GM18505 (cell line): Measurements from ENCODE around the gene PIK3R5.
"Not testable (repeated sequence)": the region's sequence is repeated elsewhere in the genome, so short reads cannot be mapped to it uniquely, and the experiment has no call there.

Source experiments
- ATAC-seq: cut with Tn5 transposase; IDR thresholded peaks from one replicate; pipeline ENCODE4 v1.9.1; 2021; ENCODE audit not compliant: unreplicated experiment
- POLR2A ChIP-seq: IDR thresholded peaks from 4 replicates; pipeline ENCODE4 v1.6.1; 2011; ENCODE audit warnings: borderline replicate concordance; ENCODE audit not compliant: insufficient read depth, insufficient read length; ENCODE audit errors: extremely low read depth

The PIK3R5 gene

DNA sequence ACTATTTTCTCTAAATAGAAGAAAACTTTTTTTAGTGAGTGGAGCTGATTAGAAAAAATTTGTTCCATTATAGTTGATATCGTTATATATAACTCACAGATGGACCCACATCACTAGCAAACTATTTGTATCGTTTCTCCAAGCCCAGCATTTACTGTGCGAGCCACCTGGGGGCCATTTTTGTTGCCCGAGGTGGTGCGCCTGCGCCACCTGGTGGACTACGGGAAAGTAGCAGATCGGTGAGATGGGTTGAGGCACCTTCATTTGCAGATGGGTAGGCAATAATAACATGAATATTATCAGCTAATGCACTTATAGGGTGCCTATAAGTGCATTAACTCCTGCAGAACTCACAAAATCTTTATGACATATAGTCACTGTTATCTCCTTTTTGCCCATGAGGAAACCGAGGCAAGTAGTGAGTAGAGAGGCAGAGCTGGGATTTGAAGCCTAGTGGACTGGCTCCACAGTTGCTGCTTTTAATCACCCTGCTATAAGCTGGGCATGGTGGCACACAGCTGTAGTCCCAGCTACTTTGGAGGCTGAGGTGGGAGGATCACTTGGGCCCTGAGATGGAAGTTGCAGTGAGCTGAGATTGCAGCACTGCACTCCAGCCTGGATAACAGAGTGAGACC lies 32.6 kb upstream of the PIK3R5 start:
- no peak for ATAC-seq

DNA sequence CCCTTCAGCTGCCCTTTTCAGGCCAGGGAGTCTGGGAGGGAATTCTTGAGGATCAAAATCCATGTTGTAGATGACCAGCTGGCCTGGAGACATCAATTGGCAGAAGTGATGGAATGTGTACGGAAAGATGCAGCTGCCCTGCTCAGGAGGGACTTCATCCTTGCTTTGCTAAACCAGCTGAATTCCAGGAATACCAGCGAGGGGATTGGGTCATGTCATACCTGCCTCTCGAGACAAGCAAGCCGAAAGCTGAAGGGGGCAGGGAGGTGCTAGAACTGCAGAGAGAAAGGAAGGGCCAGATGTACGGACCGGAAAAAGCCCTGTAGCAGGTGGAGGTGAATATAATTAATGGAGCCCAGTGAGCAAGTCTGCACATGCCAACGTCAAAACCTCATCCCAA lies 30.2 kb upstream of the PIK3R5 start:
- TF ChIP-seq POLR2A, result no peak

More for the DNA sequence above, 32.6 kb upstream of the PIK3R5 start:
- no peak for TF ChIP-seq POLR2A

DNA sequence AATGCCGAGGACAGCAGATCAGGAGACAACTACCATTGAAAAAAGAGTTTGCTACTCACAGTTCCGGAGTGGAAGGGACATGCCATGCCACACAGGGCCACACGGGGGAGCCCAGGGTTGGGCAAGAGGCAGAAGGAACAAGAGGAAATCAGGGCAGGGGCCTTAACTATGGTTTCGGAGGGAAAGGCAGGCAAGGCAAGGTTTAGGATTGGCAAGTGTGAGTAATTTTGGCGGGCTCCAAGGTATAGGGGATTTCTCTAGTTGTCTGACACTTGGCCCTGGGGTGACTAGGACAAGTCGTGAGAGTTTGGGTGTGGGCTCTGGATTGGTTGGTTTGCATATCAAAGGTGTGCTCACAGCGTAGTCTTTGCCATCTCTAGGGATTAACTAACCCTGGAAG lies 28.8 kb upstream of the PIK3R5 start:
- ATAC-seq, result no peak
- TF ChIP-seq POLR2A, result no peak

More for the DNA sequence above, 30.2 kb upstream of the PIK3R5 start:
- no peak for ATAC-seq

DNA sequence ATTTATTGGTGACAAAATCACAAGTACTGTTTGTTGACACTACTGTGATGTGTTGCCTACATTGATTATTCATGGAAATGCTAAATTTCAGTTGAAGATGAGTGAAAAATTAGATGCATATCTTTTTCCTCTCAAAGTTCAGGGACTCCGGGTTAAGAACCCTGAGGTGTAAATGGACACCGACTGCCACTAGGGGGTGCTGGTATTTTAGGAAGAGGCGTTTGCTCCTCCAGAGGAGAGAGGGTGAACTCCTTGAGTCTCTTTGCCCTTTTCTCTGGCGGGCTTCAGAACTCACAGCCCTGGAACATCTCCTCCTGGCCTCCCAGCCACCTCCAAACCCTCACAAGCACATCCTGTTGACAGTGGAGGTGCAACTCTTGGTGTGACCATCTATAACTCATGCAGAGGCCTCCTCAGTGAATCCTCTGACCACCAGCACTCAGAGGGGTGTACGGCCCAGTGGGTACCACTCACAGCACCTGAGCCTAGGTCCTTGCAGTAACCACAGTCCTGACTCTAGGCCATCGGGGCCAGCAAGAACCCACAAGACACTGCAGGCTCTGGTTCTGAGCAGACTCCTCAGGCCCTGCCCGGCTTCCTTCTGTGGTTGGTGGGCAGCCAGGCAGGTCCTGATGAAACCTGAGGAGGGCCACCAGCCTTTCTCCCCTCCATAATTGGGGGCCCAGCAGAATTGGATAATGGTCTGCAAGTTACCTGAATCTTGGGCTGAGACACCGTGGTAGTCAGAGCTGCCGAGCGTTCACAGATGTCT lies 26.2 kb upstream of the PIK3R5 start:
- no peak for TF ChIP-seq POLR2A
- no peak for ATAC-seq

DNA sequence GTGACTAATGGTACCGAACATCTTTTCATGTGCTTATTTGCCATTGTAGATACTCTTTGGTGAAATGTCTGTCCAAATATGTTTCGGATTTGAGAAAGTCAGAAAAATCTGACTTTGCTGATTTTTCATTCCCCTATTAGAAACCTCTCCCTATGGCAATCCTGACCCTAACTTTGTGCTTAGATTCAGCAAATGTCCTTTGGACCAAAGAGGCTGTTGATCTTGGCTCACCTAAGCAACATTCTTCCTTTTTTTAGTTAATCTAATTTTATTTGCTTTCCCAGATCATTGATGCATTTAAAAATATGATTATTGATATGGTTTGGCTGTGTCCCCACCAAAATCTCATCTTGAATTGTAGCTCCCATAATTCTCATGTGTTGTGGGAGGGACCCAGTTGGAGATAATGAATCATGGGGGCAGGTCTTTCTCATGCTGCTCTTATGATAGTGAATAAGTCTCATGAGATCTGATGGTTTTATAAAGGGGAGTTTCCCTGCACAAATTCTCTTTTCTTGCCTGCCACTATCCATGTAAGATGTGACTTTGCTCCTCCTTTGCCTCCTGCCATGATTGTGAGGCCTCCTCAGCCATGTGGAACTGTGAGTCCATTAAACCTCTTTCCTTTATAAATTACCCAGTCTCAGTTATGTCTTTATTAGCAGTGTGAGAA lies 22.9 kb upstream of the PIK3R5 start:
- not testable (repeated sequence) for ATAC-seq

DNA sequence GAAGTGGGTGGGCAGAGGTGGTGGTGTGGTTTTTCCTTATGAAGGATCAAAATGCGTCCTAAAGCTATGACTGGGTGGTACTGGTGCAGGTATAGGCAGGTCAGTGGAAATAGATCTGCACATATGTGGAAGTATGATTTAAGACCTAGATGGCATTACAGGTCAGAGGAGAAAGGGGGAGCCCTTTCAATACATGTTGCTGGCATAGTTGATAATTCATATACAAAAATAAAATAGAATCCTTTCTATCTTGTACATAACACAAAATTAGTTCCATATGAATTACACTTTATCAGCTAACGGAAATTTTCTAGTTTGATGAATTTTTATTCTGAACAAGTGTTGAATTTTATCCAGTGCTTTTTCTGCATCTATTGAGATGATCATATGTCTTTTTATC lies 20.8 kb upstream of the PIK3R5 start:
- ATAC-seq, result no peak
- no peak for TF ChIP-seq POLR2A

DNA sequence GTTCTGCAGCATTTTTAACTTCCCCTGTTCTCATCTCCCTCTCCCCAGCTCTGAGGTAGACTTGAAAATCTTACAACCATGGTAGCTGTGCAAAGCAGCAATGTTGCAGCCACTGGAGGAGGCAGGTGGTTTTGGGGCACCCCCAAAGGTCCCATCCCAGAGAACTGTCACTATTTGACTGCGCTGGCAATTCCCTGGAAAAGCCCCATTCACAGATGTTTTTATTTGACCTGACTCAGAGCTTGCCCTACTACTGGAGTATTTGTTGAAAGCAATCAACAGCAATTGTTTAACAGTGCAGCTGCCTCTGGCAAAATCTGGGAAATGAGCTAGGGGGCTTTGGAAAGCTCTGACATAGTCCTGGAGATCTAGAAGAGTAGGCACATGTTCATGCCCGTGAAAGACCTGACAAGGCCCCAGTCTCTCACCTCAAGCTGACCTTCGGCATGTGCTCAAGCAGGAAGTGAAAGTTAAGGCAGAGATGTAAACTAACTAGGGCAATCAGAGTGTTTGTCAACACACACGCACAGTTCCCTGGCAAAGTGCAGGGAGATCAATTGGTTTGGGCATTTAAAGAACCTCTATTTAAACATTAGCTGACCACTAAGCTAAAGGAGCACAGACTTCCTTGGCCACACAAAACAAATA lies 19.7 kb upstream of the PIK3R5 start:
- TF ChIP-seq POLR2A, result no peak
- ATAC-seq, result no peak

DNA sequence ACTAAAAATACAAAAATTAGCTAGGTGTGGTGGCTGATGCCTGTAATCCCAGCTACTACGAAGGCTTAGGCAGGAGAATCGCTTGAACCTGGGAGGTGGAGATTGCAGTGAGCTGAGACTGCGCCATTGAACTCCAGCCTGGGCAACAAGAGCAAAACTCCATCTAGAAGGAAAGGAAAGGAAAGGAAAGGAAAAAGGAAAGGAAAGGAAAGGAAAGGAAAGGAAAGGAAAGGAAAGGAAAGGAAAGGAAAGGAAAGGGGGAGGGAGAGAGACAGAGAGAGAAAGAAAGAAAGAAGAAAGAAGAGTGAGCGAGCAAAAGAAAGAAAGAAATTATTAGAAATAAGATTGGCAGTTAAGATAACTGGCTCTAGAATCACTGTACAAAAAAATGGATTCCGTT lies 18.7 kb upstream of the PIK3R5 start:
- ATAC-seq, result not testable (repeated sequence)

DNA sequence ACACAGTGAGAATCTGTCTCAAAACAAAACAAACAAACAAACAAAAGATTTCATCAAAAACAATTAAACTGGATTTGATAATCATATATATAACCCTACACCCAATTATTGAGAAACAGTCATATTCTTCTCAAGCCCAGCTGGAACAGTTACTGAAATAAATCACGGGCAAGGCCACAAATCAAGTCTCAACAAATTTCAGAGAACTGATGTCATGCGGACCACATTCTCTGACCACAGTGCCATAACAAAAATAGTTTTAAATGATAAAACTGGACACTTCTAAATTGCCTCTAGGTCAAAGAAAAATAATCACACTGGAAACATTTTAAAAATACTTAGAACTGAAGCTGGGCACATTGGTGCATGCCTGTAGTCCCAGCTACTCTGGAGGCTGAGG lies 15.9 kb upstream of the PIK3R5 start:
- no peak for ATAC-seq
- no peak for TF ChIP-seq POLR2A

DNA sequence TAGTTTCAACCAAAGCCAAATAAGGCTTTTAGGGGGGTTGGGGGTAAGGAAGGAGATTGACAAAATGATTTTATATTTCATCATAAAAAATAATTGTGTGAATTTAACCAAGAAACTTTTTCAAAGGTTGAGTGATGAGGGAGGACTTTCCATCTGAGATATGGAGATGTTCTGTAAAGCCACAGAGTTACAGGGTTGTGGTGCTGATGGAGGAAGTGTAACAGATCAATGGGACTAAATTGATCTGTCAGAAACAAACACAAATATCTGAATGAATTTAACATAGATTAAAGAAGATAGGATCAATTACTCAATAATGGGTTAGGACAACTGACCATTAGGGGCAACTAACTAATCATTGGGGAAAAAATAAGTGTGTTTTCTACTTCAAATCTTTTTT lies 14.2 kb upstream of the PIK3R5 start:
- no peak for TF ChIP-seq POLR2A
- no peak for ATAC-seq

DNA sequence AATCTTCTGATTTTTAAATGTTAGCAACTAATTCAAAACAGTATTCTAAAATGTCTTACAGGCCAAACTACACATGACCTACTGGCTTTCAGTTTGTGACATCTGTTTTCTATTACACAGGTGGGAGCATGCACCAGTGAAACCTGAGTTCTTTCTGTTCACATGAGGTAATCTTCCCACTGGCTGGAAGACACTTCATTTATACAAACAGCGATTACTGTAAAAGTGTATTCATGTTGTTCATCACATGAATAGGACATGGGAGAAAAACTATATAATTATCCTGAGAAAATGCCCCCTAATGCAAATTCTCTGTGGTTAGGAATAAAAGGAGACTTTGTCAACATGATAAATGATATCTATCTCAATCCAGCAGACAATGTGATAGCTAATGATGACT lies 11.1 kb upstream of the PIK3R5 start:
- TF ChIP-seq POLR2A, result no peak
- no peak for ATAC-seq

DNA sequence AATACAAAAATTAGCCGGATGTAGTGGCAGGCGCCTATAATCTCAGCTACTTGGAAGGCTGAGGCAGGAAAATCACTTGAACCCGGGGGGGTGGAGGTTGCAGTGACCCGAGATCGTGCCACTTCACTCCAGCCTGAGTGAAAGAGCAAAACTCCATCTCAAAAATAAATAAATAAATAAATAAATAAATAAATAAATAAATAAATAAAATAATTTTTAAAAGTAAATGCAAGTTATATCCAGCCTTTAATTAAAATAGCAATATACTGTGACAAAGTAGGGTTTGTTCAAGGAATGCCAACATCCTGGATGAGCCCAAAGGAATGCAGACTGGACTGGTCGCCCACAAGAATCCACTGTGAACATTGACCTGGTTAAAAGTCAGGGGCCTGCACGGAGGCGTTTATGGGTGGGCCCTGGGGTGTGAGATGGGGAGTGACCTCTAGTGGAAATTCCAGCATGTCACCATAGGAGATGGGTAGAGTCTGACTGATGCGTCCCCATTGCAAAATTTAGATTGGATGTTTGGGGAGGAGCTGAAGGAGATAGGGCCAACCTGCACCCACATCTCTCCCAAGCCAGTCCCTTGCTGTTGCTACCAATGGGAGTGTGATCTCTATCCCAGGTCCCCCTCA lies 9.7 kb upstream of the PIK3R5 start:
- TF ChIP-seq POLR2A, result no peak
- no peak for ATAC-seq

DNA sequence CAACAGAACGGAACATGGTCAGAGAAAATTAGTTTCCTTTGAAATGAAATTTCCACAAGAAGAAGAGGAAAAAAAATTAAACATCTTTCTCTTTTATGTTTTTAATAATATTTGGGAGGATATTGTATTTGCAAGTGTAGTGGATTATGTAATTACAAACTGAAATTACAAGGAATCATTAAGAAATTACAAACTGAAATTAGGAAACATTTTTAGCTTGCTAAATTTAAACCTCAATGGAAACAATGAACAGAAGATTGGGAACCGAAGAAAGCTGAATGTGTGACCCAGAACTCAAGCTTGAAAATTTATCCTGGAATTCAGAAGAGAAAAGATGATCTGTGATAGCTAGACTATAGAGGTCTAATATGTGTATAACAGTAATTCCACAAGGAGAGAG lies 4.4 kb upstream of the PIK3R5 start:
- no peak for ATAC-seq
- no peak for TF ChIP-seq POLR2A
